Nephron progenitor cell (in vitro differentiated cells): ENCODE measurements around the gene B9D1.

ENCODE experiments used
- DNase-seq: peaks from one replicate; pipeline ENCODE4 v3.0.0; 2021
- H3K27ac Mint-ChIP-seq: 2 replicates; pipeline ENCODE4 v1.8.0; 2021; ENCODE audit warnings: mild to moderate bottlenecking, moderate library complexity, mixed read lengths
- H3K27me3 Mint-ChIP-seq: 2 replicates; pipeline ENCODE4 v1.8.0; 2021; ENCODE audit warnings: mild to moderate bottlenecking, low read depth, mixed read lengths; ENCODE audit not compliant: poor library complexity
- H3K36me3 Mint-ChIP-seq: 2 replicates; pipeline ENCODE4 v1.8.0; 2021; ENCODE audit warnings: low read depth, mixed read lengths
- H3K4me1 Mint-ChIP-seq: 2 replicates; pipeline ENCODE4 v1.8.0; 2021; ENCODE audit warnings: mixed read lengths
- H3K4me3 Mint-ChIP-seq: 2 replicates; pipeline ENCODE4 v1.8.0; 2021; ENCODE audit warnings: mild to moderate bottlenecking, moderate library complexity, mixed read lengths
- H3K9me3 Mint-ChIP-seq: 2 replicates; pipeline ENCODE4 v1.8.0; 2021; ENCODE audit warnings: mild to moderate bottlenecking, moderate library complexity, mixed read lengths
- CTCF ChIP-seq: fragments of 200-600 bp; sonication (generic); IDR thresholded peaks from 2 replicates; pipeline ENCODE4 v1.5.0; 2021; ENCODE audit warnings: antibody characterized with exemption

The B9D1 gene

GRCh38 chr17:19306160-19307111, 56.1 kb downstream of the B9D1 start:
- no peaks in the 10 kb centered on the region for H3K9me3 Mint-ChIP-seq
- H3K27ac Mint-ChIP-seq = peak overlapping the region; percentile 26
- H3K36me3 Mint-ChIP-seq = peaks cover 5% of the 10 kb centered on the region
- peaks cover 6% of the 10 kb centered on the region for H3K4me1 Mint-ChIP-seq
- TF ChIP-seq CTCF = no peak
- H3K4me3 Mint-ChIP-seq = no peak overlapping the region
- no peak for DNase-seq
- H3K27me3 Mint-ChIP-seq = no peaks in the 10 kb centered on the region

GRCh38 chr17:19305761-19306159, 56.8 kb downstream of the B9D1 start:
- H3K9me3 Mint-ChIP-seq = no peaks in the 10 kb centered on the region
- H3K27me3 Mint-ChIP-seq = no peaks in the 10 kb centered on the region
- H3K4me1 Mint-ChIP-seq = peaks cover 6% of the 10 kb centered on the region

GRCh38 chr17:19305256-19305655, 57.3 kb downstream of the B9D1 start:
- no peaks in the 10 kb centered on the region for H3K9me3 Mint-ChIP-seq
- DNase-seq = no peak

More at GRCh38 chr17:19305761-19306159, 56.8 kb downstream of the B9D1 start:
- Mint-ChIP-seq H3K4me3 (no peak overlapping the region), H3K36me3 (peaks cover 4% of the 10 kb centered on the region), H3K27ac (peak overlapping the region; percentile 26)
- TF ChIP-seq CTCF = no peak
- no peak for DNase-seq

GRCh38 chr17:19304751-19305150, 57.8 kb downstream of the B9D1 start:
- H3K36me3 Mint-ChIP-seq = peaks cover 4% of the 10 kb centered on the region
- H3K4me1 Mint-ChIP-seq = peaks cover 6% of the 10 kb centered on the region
- no peak for DNase-seq
- peak overlapping the region; percentile 59 for H3K27ac Mint-ChIP-seq
- no peaks in the 10 kb centered on the region for H3K9me3 Mint-ChIP-seq
- no peaks in the 10 kb centered on the region for H3K27me3 Mint-ChIP-seq
- H3K4me3 Mint-ChIP-seq = no peak overlapping the region
- TF ChIP-seq CTCF = no peak

More at GRCh38 chr17:19305256-19305655, 57.3 kb downstream of the B9D1 start:
- Mint-ChIP-seq H3K4me3 (no peak overlapping the region), H3K36me3 (peaks cover 4% of the 10 kb centered on the region), H3K27me3 (no peaks in the 10 kb centered on the region), H3K4me1 (peaks cover 6% of the 10 kb centered on the region), H3K27ac (no peak overlapping the region)
- no peak for TF ChIP-seq CTCF

- Mint-ChIP-seq H3K36me3 (peaks cover 4% of the 10 kb centered on the region), H3K27ac (peak overlapping the region; percentile 59), H3K4me3 (no peak overlapping the region), H3K4me1 (peaks cover 6% of the 10 kb centered on the region), H3K9me3 (no peaks in the 10 kb centered on the region), H3K27me3 (no peaks in the 10 kb centered on the region)
- TF ChIP-seq CTCF = no peak
- no peak for DNase-seq
Observed at GRCh38 chr17:19304209-19304608, 58.3 kb downstream of the B9D1 start.
